Measurements from ENCODE around the gene KIF3A.

The KIF3A gene

DNA sequence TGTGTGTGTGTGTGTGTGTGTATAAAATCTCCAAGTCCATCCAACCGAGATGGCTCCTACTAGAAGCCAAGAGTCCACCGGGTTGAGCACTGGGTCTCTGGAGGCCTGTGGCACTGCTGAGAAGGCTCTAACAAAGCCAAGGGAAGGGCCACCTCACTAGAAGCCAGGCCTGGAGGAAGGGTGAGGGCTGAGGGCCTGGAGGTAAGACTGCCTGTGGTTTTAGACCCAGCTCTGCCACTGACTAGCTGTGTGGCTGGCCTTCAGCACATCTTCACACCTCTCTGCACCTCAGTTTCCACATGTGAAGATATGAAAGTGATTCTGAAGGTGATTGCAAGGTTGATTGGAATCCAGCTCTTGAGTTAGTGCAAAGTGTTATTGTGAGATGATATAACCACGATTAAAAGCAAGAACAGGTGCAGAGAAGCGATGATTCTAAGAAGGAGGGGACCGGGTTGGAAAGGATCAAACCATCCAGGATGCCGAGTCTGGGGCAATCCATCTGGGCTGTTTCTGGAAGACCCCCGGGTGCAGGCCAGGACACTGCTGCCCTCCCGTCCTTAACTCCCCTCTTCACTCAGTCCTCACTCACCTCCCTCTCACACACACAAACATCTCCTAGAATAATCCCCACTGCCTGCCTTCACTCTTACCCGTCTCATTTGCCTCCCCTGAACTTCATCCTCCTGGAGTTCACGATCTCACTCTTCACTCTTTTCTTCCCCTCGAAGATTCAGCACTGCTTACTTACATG is 61.2 kb downstream of the KIF3A start:
- DNase-seq, result no peak

DNA sequence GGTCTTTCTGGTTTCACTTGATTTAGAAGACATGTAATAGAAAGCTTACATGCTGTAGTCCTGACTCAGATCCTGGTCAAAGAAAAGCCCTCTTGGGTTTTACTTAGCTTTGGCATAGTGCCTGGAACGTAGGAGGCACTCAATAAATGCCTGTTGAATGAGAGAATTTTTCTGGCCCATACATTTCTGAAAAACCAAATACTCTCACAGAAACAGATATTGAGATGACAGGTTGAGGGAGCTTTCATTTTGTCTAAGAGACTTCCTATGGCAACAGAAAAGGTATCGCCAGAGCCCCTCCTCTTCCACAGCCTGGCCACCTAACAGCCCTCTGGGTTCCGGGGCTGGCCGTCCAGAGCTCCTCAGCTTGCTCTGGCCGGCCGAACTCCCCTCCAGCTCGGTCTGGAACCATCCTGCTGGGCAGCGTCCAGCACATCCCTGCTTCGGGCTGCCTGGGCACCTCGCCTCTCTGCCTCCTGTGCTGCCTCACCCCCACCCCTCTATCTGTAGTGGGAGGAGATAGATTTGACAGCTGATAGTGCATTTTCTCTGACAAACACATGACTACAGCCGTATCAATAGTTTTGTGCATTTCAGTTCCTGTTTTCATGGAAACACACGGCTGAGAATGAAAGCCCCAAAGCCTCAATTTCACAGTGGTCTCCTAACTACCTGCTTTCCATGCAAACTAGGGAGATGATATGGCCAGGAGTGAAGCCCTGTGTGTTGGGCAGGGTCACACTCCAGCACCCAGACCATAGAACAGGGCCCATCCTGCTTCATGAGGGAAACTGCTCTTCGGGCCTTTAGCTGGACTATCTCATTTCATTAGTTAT is 62.5 kb downstream of the KIF3A start:
- no peak for DNase-seq

DNA sequence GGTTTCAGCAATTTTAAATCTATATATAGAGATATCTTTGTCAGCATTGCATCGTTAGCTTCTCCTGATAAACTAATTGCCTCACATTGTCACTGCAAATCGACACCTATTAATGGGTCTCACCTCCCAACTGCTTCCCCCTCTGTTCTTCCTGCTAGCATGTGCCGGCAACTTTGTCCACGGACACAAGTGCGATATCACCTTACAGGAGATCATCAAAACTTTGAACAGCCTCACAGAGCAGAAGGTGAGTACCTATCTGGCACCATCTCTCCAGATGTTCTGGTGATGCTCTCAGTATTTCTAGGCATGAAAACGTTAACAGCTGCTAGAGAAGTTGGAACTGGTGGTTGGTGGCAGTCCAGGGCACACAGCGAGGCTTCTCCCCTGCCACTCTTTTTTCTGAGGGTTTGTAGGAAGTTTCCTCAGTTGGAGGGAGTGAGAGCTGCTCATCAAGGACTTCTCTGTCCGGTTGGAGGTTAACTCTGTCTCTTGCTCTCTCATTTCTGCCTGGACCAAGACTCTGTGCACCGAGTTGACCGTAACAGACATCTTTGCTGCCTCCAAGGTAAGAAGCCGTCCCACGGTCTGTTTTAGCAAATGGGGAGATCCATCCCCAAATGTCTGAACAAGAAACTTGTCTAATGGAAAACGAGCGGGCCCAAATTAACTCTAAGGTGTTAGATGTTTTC is 63.3 kb downstream of the KIF3A start, which contains the start of gene IL4:
IL4 (plus strand) TSS at position 51 of the 692 bp plus-strand sequence; CDS start at position 113, 62 bp downstream.
- no peak for DNase-seq

DNA sequence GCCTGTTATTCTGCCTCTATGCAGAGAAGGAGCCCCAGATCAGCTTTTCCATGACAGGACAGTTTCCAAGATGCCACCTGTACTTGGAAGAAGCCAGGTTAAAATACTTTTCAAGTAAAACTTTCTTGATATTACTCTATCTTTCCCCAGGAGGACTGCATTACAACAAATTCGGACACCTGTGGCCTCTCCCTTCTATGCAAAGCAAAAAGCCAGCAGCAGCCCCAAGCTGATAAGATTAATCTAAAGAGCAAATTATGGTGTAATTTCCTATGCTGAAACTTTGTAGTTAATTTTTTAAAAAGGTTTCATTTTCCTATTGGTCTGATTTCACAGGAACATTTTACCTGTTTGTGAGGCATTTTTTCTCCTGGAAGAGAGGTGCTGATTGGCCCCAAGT is 63.9 kb downstream of the KIF3A start:
- DNase-seq, result no peak

DNA sequence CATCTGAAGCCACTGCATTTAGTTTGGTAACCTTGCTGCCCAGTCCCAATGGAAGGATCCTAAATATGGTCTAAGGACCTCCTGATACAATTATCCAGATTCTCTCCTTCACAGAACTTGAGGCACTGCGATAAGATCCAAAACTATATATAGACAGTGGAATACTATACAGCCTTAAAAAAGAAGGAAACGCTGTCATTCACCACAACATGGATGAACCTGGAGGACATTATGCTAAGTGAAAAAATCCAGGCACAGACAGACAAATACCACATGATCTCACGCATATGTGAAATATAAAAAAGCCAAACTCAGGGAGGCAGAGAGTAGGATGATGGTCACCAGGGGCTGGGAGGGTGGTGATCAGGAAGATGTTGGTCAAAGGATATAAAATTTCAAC is 66.3 kb downstream of the KIF3A start:
- no peak for DNase-seq

DNA sequence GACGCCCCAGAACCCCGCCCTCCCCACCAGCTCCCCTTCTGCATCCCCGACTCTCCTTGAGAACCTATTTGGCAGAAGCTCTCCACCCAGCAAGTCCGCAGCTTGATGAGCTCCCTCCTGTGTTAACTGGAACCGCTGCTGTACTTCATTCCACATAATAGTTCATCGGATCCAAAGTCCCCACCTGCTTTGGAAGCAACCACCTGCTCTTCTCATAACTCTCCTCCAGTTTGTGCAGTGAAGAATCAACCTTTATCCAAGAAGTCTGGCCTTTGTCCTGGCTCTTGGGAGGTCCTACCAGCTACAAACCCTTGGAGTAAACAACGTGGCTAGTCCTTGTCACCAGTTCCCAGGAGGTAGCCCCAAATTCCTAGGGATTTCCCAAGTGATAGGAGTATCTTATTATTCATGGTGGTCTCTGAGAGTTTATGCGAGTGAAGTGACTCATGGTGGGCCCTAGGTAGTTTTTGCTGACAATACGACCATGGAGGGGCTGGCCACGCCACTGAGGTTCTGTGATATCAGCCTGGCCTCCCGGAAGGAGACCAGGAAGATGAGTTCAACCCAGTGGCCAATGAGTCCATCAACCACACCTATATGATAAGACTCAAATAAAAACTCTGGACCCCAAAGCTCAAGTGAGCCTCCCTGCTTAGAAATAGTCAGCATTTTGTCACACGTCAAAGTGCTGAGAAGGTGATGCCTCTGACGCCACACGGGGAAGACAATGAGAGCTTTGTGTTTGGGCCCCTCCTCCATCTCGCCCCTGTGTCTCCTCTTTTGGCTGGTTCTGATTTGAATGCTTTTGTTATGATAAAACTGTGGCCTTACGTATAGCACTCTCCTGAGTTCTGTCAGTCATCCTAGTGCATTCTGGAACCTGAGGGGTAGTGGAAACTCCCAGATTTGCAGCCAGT is 67.1 kb downstream of the KIF3A start:
- no peak for DNase-seq

DNA sequence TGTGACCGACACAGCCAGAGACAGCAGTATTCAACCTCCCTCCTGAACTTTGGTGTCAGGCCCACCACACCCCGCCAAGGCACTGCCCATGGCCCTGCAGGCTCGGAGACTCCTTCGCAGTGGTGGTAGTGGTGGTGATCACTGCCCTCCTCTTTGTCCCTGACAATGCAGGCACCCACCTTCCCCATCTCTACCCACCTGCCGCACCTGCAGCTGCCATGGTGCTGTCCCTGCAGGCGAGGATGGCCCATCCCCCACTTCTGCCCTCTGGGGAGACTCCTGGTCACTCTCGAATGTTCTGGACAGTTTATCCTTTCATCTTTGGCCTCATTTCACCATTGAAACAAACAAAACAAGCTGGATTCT is 67.9 kb downstream of the KIF3A start:
- no peak for DNase-seq

DNA sequence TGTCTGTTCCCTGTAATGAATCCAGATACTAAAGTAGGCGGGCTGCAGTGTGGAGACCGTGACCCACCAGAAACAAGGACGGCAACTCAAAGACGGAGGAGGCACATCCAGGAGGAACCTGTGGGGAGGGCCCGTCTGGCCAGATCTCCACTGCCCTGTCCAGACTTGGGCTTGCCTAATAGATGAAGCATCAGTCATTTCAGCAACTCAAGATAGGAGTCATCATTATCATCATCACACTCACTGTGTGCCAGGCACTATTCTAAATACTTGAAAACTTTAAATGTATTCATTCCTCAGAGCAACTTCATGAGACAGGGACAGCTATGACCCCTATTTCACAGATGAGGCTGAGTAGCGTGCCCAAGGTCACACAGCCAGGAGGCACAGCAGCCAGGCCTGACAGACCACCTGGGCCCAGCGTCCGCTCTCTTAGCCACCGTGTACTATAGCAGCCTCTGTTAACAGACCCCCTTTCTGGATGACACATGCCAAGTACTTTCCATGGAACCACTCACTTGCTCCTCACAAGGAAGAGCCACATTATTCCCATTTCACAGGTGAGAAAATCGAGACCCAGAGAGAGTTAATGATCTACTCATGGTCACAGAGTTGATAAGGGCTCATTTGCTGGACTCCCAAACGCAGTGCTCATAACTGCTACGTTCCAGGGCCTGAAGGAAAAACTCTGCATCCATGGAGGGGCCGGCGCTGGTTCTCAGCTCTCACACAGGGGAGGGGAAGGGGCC is 68.5 kb downstream of the KIF3A start:
- no peak for DNase-seq

DNA sequence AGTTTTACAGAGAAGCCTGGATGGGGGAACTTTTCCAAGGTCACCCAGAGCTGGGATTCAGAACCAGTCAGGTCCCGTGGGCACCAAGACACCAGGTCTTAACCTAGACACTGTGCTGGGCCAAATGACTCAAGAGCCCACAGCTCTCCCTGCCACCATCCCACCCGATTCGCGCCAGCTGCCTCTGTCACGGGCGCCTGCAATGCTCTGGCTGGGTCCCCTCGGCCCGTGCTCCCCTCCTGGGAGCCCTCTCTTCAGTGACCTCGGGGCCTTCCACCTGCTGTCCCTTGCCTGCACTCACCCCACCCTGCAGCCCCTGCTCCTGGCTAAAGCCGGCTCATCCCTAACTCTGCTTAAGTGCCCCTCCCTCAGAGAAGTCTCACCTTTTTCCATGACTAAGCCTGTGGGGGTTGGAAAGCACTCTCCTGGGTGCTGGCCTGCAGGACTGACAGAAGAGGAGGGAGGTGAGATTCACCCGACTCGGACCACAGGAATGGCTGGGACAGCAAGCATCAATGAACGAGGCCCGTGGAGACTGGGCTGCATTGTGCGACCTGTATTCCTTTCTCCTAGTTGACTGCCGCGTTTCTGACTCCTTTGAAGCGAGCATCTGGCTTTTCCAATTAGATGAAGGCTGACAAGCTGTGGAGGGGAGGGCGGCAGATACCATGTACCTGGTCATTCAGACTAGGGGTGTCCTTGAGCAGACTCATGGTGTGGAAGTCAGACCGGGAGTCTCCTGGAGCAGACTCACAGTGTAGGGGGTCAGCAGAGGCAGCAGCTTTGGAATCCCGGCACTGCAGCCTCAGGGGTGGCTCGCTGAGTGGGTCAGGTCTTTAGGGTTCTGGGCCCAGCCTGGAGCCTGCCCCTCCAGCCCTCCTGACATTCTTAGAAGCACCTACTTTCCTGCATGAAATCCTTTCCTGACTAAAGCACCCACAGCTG is 69.3 kb downstream of the KIF3A start:
- DNase-seq, result no peak

DNA sequence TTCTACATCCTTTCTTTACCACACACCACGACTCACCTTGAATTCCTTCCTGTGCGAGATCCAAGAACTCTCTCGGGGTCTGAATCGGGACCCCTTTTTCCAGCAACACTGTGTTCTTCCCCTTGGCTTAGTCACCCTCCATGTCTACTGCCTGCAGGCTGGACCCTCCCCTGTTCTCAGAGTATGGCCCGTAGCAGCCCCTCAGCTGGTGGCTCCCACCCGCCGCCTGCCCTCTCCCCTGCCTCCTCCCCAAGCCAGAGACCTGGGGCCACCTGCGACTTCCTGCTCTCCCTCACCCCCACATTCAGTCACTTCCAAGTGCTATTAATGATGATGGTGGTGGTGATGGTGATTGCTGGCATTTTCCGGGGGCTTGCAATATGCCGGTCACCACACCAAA is 70.0 kb downstream of the KIF3A start:
- DNase-seq, result no peak

DNA sequence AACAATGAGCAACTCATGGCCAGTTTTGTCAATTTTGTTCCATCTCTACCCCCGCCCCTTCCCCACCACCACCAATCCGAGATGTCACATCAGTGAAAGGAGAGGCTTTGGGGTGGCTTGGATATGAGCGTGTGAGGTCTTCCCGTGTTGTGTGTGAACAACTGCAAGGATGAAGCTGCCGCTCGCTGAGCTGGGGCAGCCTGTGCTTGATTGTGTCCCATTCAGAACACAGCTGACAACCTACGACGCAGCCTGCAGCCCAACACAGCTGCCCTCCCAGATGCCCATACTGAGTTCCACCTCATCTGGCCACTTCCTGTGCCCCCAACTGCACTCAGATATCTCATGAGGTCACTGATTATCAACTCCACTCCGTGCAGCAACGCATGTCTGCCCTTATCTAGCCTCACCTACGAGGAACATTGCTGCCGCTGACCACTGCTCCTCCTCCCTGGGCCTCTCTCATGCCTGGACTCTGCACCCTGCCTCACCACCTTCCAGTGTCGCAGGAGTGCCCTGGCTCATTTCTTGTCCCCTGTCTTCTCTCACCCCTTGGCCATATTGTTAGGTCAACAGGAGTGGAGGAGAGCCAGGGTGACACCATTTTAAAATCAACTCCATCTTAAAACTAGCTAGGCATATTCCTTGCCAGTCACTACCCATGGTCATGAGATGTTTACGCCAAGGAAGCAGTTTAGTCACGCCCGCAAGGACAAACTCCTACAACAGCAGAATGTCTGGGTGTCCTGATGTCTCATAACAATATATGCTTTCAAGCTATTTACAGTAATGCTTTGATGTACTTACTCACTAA is 70.8 kb downstream of the KIF3A start:
- no peak for DNase-seq

DNA sequence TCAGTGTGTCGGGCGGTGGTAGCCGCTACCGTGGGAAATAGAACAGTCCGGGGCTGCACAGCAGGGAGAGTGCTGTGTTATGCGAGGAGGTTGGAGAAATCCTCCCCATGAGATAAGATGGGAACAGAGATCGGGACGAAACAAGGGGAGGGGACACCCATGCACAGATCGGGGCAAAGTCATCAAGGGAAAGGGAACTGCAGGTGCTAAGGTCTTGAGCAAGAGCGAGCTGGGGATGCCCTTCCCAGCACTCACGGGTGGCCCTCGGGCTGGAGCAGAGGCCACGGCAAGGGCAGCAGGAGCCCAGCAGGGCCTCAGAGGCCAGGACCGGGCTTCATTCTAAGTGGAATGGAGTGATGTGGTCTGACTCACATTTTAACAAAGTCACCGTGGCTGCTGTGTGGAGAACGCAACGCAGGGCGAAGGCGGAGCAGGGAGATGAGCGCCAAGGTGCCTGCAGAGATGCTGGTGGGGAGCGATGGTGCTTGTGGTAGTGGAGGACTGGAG is 71.7 kb downstream of the KIF3A start:
- DNase-seq, result no peak

DNA sequence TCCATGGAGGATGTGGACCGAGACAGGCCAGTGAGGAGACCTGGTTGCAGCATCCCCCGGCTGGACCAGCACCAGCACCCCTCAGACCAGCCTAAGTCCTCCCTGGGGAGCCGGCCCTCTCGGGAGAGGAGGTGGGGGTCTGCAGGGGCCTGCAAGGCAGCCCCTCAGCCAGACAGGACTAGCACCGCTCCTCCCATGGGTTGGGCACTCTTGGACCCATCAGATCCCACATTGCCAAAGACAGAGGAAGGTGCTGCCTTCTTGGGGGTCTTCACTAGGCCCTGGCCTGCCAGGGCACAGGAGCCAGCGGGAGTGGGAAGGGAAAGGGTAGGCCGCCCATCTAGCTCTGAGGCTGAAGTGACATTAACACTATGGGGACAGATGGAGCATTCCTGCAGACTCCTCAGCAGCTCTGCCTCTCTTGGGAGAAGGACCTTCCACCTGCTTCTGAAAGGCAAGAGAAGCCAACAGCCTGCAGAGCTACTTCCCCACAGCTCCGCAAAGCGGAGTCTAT is 72.6 kb downstream of the KIF3A start:
- no peak for DNase-seq

DNA sequence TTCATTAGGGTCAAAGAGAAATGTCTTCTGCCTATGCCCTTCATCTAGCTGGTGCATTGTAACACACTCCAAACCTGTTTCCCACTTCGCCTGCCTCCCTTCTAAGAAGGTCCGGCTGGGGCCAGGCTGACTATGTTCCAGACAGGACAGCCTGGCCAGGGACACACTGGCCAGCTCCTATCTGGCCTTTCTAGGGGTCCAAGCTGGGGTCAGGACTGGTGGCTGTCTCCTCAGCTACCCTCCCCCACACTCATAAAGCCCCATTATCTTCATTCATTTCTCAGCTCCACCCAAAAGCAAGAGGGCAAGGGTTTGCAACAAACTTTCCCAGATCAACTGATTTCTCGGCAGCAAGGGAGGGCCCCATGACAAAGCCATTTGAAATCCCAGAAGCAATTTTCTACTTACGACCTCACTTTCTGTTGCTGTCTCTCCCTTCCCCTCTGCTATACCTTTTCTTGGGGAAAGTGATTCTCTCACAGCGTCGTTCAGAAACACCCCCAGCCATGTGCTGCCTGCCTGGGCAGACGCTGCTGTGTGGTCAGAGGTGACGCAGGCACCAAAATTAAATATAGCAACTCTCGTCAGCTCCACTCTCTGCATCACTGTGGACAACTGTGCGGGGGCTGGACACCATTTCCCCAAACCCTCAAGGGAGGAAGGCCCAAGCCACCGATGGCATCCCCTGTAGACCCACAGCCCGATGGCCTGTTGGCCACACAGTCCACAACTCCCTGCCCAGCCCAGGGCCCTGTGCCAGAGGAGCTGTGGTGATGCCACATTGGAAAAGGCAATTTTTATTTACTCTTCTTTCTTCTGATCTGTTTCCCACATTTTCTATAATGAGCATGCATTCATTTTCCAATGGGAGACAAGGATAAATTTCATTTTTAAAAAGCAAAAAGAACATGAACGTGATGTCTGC is 73.3 kb downstream of the KIF3A start:
- DNase-seq, result no peak

DNA sequence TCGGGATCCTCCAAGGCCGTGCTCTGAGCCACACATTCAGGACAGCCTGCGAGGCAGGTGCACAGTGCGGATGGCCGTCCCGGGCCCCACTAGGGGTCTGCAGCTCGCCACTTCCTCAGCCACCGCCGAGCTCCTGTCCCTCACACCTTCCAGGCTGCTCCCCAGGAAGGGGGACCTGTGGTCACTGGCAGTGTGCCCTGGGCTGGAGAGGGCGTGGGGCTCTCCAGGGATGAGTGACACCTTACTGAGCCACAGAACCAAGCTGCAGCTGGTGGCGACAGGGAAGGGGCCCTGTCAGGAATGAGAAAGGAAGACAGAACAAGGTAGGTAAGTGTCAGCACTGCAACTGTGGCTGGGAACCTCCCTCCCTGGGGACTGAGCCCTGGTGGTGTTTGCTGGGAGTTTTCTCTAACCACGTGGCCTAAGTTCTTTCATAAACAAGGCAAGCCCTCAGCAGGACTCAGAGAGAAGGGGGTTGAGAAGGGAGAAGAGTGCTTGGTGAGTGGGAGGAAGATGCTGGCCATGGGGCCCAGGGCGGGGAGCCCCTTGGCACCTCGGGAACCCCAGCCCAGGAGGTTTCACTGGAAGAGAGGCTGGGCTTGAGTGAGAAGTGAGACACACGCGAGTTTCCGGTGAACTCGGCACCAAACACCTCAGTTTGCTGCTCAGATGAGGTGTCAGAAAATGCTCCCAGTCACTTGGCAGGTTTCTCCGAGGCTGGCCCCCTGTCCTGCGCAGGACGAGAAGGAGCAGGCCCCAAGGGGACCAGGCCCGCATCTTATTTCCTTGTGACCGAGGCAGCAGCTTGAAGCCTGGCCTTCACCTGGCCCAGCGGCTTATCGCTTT is 74.2 kb downstream of the KIF3A start:
- no peak for DNase-seq

DNA sequence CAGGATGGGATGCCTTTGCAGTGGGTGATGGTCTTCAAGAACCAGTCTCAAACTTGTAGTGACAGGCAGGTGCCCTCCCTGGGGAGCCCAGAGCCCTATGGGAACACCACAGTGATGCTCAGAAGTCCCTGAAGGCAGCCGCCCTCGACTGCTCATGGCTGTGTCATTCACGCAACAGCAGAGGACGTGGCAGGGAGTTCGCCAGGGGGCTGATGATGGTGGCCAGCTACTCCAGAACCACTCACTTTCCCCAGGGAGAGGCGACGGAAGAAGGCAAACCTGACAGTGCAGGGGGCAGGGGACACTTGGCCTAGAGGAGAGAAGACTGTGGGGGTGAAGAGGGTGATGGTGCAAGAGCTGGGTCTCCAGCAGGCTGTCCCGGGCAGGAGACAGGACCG is 75.3 kb downstream of the KIF3A start:
- DNase-seq, result no peak

Measured in NCI-H524 treated with DMSO at 0.1 percent for 48 hours (cell line).